Gastroesophageal sphincter (tissue), 4 donors: Measurements from ENCODE around the gene ZMYND10. TPM values are rescaled to one million over a fixed set of nuclear protein-coding genes. Genes with fewer than 3 reads are reported as not detected.
A peak's percentile ranks its signal among the peaks of the same experiment; 100 is the strongest.

Experiments used
- ATAC-seq: fragments of 150-250 bp; one replicate; pipeline ENCODE4 v1.9.1; 2016; ENCODE audit warnings: mild to moderate bottlenecking, moderate library complexity
- H3K27ac ChIP-seq, 4 donors: fragments of 200-600 bp; sonication (generic) in 3 of 4; 1 replicate in 3 of 4; 2 replicates in 1 of 4; pipeline ENCODE4 v1.5.1; 2016 to 2019
- H3K27me3 ChIP-seq: fragments of 200-600 bp; sonication (generic); one replicate; pipeline ENCODE4 v1.5.1; 2019
- H3K36me3 ChIP-seq, 2 donors: fragments of 200-600 bp; sonication (generic); one replicate each; pipeline ENCODE4 v1.5.1; 2019; ENCODE audit warnings: control low read depth in 1 of 2
- H3K4me1 ChIP-seq, 3 donors: fragments of 200-600 bp; sonication (generic); 1 replicate in 2 of 3; 2 replicates in 1 of 3; pipeline ENCODE4 v1.5.1; 2016 to 2019; ENCODE audit warnings: control low read depth in 2 of 3
- H3K4me3 ChIP-seq, 2 donors: fragments of 200-600 bp; sonication (generic); one replicate each; pipeline ENCODE4 v1.5.1; 2019; ENCODE audit warnings: mild to moderate bottlenecking in 1 of 2, moderate library complexity in 1 of 2
- H3K9me3 ChIP-seq, 3 donors: fragments of 200-600 bp; sonication (generic); one replicate each; pipeline ENCODE4 v1.5.1; 2017 to 2019; ENCODE audit warnings: control low read depth in 2 of 3
- EP300 ChIP-seq: sonication (generic); formaldehyde crosslinking; IDR thresholded peaks from one replicate; pipeline ENCODE4 v1.6.1; 2017; ENCODE audit warnings: antibody characterized with exemption, mild to moderate bottlenecking
- POLR2A ChIP-seq, 2 donors: fragments of 450-650 bp; IDR thresholded peaks; one replicate each; pipeline ENCODE4 v1.6.1; 2017; ENCODE audit warnings: antibody characterized with exemption in 2 of 2, mild to moderate bottlenecking in 2 of 2, moderate library complexity in 1 of 2
- POLR2AphosphoS5 ChIP-seq: sonication (generic); formaldehyde crosslinking; IDR thresholded peaks from one replicate; pipeline ENCODE4 v1.6.1; 2017; ENCODE audit warnings: antibody characterized with exemption
- WGBS, 2 donors: methylation state at CpG; one replicate each; pipeline ENCODE4 v1.1.5; 2018; ENCODE audit warnings: low coverage in 1 of 2; 5-methylcytosine and 5-hydroxymethylcytosine counted together
- total RNA-seq, 4 donors: library from RNA; depleted of rRNA; stranded (reverse); fragments of >200 nt; gene quantifications; one replicate each; pipeline ENCODE4 v1.1.0, GENCODE V29; 2016
- TF ChIP-seq, protein P1 (sequence below), 4 experiments: fragments of 200-600 bp in 2 of 4; fragments of 450-650 bp in 2 of 4; sonication (generic) in 1 of 4; IDR thresholded peaks; one replicate each; pipeline ENCODE4 v1.5.1; 2017 to 2019; ENCODE audit warnings: antibody characterized with exemption in 4 of 4, mild to moderate bottlenecking in 2 of 4, moderate library complexity in 2 of 4

Gene ZMYND10
- total RNA-seq, 4 donors from 2014 or later, result 0.54 TPM; not detected in 3

DNA sequence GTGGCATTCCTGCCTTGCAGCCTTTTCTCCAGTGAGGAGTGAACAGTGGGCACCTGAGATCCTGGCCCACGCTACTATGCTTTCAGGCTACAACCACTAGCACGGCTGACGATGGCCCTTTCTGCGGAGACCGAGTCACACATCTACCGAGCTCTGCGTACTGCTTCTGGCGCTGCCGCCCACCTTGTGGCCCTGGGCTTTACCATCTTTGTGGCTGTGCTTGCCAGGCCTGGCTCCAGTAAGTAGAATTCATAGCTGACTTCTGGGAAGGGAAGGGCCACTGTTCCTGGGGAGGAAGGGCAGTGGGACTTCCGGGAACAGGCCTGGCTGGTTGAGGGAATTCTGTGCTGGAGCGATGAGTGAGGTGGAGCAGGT, 5.8 kb upstream of the ZMYND10 start:
- H3K9me3 ChIP-seq, result no peaks in the 10 kb centered on the region
- H3K27me3 ChIP-seq, result no peaks in the 10 kb centered on the region
- 38 to 63% methylated on average over 5 to 11 of the region's 11 CpGs for WGBS, 2 donors
- TF ChIP-seq, protein P1, sequence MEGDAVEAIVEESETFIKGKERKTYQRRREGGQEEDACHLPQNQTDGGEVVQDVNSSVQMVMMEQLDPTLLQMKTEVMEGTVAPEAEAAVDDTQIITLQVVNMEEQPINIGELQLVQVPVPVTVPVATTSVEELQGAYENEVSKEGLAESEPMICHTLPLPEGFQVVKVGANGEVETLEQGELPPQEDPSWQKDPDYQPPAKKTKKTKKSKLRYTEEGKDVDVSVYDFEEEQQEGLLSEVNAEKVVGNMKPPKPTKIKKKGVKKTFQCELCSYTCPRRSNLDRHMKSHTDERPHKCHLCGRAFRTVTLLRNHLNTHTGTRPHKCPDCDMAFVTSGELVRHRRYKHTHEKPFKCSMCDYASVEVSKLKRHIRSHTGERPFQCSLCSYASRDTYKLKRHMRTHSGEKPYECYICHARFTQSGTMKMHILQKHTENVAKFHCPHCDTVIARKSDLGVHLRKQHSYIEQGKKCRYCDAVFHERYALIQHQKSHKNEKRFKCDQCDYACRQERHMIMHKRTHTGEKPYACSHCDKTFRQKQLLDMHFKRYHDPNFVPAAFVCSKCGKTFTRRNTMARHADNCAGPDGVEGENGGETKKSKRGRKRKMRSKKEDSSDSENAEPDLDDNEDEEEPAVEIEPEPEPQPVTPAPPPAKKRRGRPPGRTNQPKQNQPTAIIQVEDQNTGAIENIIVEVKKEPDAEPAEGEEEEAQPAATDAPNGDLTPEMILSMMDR (IDR thresholded peaks at IDR 0.05), result no peak
- peak; percentile 2 for TF ChIP-seq POLR2AphosphoS5
- peaks cover 0 to 54% of the 10 kb centered on the region in 2 donors for H3K36me3 ChIP-seq
- peak overlapping the region; percentile 50 to 75 for H3K4me3 ChIP-seq
- peak overlapping the region in 3 of 4 donors; percentile 94 to 99 (median 95) for H3K27ac ChIP-seq
- no peak for ATAC-seq
- peaks cover 0 to 85% (median 29%) of the 10 kb centered on the region in 3 donors for H3K4me1 ChIP-seq

DNA sequence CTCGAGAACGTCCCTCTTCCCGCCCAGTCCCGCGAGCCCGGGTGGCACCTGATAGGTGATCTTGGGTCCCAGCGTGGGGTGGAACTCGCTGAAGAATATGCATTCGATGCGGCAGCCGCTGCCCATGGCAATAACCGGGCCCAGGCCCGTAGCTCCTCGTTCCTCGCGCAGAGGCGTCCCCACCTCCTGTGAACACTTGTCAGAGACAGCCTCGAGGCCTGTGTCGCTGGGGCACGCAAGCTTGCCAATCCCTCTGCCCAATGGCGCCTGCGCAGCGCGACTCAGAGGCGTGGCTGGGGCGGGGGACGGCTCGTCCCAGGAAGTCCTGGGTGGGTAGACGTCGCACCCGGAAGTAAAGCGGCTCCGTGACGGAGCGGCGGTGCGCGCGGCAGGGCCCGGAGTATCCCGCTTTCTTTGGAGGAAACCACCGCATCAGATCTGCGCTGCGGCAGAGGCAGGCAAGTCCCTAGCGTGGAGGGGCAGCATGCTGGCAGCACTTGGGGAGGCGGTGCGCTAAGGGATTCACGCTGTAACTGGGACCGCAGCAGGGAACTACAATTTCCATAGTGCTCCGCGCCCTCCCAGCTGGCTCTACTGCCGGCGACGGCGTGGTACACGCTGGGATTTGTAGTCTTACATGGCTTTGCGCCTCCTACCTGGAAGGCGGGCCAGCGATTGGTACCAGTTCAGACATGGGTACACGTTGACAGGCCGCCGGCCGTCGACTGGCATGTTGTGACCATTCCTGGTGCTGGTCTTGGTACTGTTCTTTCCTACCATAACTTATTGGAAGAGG, 5.2 kb upstream of the ZMYND10 start, which contains the start of the genes CYB561D2 and NPRL2:
Gene CYB561D2 (plus strand): TSS at position 336 of the 796 bp plus-strand sequence. CDS start 572 bp downstream, outside the sequence.
Gene NPRL2 (minus strand): TSS at position 249 of the 796 bp plus-strand sequence. CDS start 123 bp downstream, at position 126.
- 0% methylated on average over 6 of the region's 64 CpGs; no CpG with 5 or more reads in 1 of the 2 donors for WGBS, 2 donors
- ATAC-seq, result peak; percentile 95
- Histone ChIP-seq H3K27ac (peak within 1 kb of the TSS; percentile 63 to 99 (median 94)), H3K27me3 (no peaks in the 10 kb centered on the region), H3K4me1 (peaks cover 0 to 84% (median 28%) of the 10 kb centered on the region in 3 donors), H3K36me3 (peaks cover 0 to 49% of the 10 kb centered on the region in 2 donors), H3K4me3 (peak within 1 kb of the TSS; percentile 50 to 75), H3K9me3 (no peaks in the 10 kb centered on the region)
- TF ChIP-seq EP300, result no peak
- peak; percentile 68 to 73 for TF ChIP-seq POLR2A (IDR thresholded peaks at IDR 0.05)
- TF ChIP-seq POLR2AphosphoS5, result peak; percentile 79
- TF ChIP-seq, protein P1 (IDR thresholded peaks at IDR 0.05), result peak in 1 of 4 experiments; percentile 17

DNA sequence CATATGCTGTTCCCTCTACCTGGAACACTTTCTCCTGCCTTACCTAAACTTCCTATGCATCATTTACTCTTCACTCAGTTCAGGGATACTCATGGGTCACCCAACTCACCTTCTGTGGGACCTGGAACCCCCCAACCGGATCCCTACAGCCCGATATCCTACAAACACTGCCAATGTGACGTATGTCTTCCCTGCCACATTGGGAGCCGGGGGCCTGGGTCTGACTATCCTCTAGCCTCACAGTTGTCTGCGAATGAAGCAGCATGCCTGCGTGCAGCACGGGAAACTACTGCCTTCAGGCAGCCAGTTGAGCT, 4.6 kb upstream of the ZMYND10 start:
- WGBS, 2 donors, result 0 to 20% methylated on average over 2 of the region's 7 CpGs
- no peaks in the 10 kb centered on the region for H3K27me3 ChIP-seq
- no peak for TF ChIP-seq POLR2AphosphoS5
- TF ChIP-seq, protein P1 (IDR thresholded peaks at IDR 0.05), result no peak
- TF ChIP-seq EP300, result no peak
- TF ChIP-seq POLR2A (IDR thresholded peaks at IDR 0.05), result no peak
- peaks cover 0 to 43% of the 10 kb centered on the region in 2 donors for H3K36me3 ChIP-seq
- ATAC-seq, result no peak
- H3K4me3 ChIP-seq, result peak overlapping the region; percentile 50 to 75
- H3K27ac ChIP-seq, result peak overlapping the region; percentile 18 to 99 (median 94)
- no peaks in the 10 kb centered on the region for H3K9me3 ChIP-seq
- peaks cover 0 to 84% (median 30%) of the 10 kb centered on the region in 3 donors for H3K4me1 ChIP-seq

DNA sequence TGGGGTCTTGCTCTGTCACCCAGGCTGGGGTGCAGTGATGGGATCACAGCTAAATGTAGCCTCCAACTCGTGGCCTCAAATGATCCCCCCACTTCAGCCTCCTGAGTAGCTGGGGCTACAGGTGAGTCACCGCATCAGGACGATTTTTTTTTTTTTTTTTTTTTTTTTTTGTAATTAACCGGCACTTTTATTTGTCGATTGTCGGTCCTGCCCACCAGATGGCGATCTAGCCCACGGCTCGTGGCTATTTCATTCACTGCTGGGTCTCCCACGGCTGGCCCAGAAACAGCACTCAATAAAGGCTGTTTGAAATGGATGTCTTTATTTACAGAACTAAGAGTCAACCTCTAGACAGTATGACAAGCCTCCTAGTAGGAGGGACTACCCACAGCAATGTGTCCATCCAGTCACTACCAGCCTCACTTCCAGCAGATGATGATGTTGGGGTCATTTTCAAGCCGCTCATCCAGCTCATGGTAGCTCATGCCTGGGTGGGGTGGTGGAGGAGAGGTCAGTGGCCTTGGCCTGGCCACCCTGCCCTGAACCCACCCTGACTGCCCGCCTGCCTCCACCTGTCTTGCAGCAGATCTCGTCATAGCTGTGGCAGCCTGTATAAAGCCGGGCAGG, 1.8 kb upstream of the ZMYND10 start:
- 9 to 20% methylated on average over 4 to 9 of the region's 14 CpGs for WGBS, 2 donors
- no peak for ATAC-seq
- peak overlapping the region in 2 of 4 donors; percentile 32 to 48 for H3K27ac ChIP-seq
- H3K4me3 ChIP-seq, result no peak overlapping the region
- no peaks in the 10 kb centered on the region for H3K9me3 ChIP-seq
- peaks cover 0 to 20% of the 10 kb centered on the region in 2 donors for H3K36me3 ChIP-seq
- TF ChIP-seq, protein P1 (IDR thresholded peaks at IDR 0.05), result peak in 3 of 4 experiments; percentile 23 to 63 (median 59)
- no peak for TF ChIP-seq POLR2AphosphoS5
- no peak for TF ChIP-seq EP300
- H3K4me1 ChIP-seq, result peaks cover 0 to 64% (median 31%) of the 10 kb centered on the region in 3 donors
- H3K27me3 ChIP-seq, result no peaks in the 10 kb centered on the region
